NOMO-1 treated with dmso at 0.1 percent for 144 hours (cell line): ENCODE measurements around the gene FAM110D.

Source experiments
- DNase-seq: peaks from one replicate; lab custom pipeline; 2025; ENCODE audit not compliant: unreplicated experiment; lab: John Stamatoyannopoulos, UW

Gene FAM110D

DNA sequence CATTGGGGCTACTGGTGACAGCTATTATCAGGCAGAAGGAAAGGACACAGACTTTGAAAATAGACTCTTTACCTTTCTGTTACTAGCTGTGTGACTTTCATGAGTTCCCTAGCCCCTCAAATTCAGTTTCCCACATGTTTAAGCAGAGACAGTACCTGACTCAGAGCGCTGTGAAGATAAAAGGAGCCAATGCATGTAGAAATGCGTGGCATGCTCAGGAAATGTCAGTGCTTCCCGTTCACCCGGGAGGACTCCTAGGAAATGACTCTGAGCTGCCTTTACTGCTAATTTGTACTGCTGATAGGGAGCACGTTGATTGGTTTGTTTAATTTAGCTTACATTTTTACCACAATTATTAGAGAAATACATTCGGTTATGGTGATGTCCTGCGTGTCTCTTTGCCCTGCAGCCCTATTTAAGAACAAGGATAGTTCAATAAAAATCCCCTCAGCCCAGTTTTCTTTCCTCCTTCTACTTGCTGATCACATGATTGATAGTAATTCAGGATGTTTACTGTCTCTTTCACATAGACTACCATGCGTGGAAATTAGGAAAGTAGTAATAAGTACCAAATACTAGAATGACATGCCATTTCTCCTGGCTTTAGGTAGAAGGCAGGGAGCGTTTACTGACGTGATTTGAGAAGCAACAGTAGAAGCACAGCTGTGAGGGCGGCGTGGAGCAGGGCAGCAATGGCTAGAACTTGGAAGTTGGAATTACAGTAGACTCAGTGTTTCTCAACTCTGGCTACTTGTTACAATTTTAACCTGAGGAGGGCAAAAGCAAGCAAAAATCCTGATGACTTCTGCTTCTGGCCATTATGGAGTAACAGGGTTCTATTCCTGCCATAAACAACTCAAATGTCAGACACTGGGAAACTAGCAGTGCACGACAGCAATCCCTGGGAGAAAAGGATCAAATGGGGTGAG is 31.4 kb upstream of the FAM110D start:
- DNase-seq: no peak

- DNase-seq: no peak
Measured at GRCh38 chr1:26129778-26130177, 29.1 kb upstream of the FAM110D start.

GRCh38 chr1:26130695-26131094 is 28.2 kb upstream of the FAM110D start:
- no peak for DNase-seq

DNA sequence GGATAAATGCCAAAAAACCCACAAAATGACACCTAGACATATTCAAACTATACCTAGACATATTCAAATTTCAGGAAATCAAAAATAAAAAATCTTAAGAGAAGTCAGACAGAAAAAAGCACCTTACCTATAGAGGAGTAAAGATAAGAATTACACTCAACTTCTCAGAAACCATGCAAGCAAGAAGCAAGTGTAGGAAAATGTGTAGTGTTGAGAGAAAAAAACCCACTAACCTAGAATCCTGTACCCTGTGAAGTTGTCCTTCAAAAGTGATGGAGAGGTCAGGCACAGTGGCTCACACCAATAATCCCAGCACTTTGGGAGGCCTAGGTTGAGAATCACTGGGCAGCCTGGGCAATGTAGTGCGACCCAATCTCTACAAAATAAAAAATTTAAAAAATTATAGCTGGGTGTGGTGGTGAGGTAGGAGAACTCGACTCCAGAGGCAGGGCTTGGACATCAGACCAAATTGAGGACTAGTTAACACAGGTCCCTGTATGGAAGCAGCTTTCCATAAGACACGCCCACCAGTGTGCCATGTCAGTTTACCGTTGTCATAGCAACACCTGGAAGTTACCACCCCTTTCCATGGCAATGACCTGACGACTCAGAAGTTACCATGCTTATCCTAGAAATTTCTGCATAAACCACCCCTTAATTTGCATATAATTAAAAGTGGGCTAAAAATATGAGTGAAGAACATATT is 26.6 kb upstream of the FAM110D start:
- DNase-seq: no peak

DNA sequence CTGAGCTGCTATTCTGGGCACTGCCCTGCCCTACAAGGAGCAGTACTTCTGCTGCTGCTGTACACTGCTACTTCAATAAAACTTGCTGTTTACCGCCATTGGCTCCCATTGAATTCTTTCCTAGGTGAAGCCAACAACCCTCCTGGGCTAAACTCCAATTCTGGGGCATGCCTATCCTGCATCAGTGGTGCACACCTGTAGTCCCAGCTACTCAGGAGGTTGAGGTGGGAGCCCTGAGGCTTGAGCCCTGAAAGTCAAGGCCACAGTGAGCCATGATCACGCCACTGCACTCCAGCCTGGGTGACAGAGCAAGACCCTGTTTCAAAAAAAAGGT is 26.1 kb upstream of the FAM110D start:
- no peak for DNase-seq

- no peak for DNase-seq
Measured at GRCh38 chr1:26134466-26134865, 24.4 kb upstream of the FAM110D start.

- no peak for DNase-seq
Measured at GRCh38 chr1:26138974-26139558, 19.8 kb upstream of the FAM110D start.

GRCh38 chr1:26142159-26142558 is 16.7 kb upstream of the FAM110D start:
- DNase-seq: no peak

GRCh38 chr1:26145041-26145959 is 13.6 kb upstream of the FAM110D start:
- no peak for DNase-seq

- no peak for DNase-seq
Measured at GRCh38 chr1:26145960-26146294, 13.0 kb upstream of the FAM110D start.

- no peak for DNase-seq
Measured at GRCh38 chr1:26148887-26149286, 10.0 kb upstream of the FAM110D start.

GRCh38 chr1:26153966-26154532 is 4.8 kb upstream of the FAM110D start:
- DNase-seq: no peak

- DNase-seq: no peak
Measured at GRCh38 chr1:26154750-26155149, 4.1 kb upstream of the FAM110D start.

DNA sequence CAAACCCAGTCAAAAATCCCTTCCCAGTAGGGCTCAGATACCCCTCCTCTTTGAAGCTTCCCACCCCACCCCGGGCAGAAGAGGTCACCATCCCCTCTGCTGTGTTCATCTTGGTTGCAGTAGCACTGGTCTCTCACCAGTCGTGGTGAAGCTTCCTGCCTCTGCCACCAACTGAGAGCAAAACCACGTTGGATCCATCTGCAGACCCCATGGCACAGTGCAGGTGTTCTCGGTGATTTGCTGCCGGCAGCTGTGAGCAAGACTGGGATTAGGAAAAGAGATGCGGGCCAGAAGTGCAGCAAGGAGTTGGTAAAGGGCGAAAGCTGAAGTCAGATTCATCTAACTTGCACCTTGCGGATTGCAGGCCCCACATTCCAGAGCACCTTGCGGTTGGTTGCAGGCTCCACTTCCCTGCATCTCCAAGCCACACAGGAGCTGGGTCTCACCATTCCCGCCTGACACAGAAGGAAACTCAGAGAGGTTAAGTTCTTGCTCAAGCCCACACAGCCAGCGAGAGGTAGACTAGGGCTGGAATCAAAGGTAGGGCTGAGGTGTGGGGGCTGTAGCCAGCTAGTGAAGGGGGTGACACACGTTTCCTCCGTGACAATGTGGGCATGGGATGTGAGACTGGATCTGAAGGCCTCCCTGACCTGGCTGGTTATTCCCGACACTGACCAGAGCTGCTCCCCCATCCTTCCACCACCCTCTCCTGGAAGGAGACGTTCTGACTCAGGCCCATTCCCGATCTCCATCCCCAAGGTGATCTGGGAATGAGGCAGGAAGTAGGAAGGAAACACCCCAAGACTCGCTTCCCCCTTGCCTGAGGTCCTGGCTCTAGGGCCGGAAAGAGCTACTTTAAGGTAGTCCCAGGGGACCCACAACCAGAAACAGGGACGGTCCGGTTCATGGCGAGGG is 3.3 kb upstream of the FAM110D start:
- no peak for DNase-seq

DNA sequence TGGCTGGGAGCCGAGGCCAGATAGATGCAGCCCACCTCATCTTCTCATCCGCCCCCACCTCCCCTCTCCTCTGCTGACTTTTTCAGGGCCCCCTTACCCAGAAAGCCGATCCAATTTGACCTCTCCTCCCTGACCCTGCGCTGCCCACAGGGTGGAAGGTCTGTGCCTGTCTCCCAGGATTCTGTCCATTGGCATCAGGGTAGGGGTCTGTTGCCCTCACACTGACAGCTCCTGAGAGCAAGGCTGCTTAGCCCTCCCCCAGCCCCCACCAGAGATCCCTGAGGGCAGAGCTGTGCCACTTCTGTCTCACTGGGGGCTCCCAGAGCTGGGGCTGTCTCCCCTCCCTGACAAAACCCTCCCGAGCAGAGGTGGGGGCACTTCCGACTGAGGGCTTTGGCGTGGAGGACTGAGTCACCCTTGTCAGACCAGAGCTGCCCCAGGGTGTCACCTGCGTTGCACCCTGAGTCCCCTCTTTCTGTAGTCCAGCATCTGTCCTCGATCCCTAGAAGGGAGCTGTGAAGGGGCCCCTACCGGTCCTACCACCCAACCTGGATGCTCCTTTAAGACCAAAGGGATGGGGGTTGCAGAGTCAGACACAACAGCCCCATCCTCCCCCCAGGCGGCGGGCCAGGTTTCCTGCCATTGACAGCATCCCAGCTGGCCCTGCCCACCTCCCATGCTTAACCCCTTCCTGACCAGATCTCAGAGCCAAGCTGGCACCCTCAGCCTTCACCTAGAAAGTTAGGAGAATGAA is 2.4 kb upstream of the FAM110D start:
- no peak for DNase-seq

DNA sequence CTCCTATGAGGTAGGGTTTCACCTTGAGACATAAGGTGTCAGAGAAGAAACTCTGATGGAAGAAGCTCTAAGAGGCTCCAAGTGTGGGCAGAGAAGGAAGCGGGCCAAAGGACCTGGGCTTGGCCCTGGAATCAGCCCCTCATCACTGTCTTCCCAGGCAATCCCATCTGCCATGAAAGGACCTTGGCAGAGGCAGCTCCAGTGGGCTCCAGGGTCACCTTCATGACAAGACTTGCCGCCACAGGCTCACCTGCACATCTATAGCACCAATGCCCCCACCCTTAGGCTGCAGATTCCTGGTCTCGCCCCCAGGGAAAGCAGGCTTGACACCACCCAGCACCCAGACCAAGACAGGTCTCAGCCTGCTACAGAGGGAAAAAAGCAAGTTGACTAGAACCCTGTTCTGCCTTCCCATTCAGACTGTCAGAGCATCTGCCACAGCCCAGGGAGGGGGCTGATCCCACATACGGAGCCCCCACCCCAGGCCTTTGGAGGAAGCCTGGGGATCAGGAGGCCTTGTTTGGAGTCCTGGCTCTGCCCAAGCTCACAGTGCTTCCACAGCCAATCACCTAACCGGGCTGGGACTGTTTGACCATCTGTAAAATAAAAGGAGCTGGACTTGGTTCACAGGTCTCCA is 490 bp upstream of the FAM110D start:
- no peak for DNase-seq

DNA sequence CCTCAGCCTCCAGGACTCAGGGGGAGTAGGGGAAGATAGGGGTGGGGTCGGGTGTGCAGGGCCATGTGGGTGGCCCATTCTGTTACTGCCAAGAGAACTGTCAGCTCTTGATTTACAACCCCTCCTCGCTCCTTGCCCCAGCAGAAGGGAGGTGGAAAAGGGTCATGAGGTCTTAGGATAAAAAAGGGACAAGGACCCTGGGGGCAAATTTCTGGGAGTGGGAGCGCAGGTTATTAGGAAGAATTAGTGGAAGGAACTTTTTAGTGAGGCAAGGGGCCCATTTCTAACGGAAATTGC is 812 bp downstream of the FAM110D start:
- no peak for DNase-seq

DNA sequence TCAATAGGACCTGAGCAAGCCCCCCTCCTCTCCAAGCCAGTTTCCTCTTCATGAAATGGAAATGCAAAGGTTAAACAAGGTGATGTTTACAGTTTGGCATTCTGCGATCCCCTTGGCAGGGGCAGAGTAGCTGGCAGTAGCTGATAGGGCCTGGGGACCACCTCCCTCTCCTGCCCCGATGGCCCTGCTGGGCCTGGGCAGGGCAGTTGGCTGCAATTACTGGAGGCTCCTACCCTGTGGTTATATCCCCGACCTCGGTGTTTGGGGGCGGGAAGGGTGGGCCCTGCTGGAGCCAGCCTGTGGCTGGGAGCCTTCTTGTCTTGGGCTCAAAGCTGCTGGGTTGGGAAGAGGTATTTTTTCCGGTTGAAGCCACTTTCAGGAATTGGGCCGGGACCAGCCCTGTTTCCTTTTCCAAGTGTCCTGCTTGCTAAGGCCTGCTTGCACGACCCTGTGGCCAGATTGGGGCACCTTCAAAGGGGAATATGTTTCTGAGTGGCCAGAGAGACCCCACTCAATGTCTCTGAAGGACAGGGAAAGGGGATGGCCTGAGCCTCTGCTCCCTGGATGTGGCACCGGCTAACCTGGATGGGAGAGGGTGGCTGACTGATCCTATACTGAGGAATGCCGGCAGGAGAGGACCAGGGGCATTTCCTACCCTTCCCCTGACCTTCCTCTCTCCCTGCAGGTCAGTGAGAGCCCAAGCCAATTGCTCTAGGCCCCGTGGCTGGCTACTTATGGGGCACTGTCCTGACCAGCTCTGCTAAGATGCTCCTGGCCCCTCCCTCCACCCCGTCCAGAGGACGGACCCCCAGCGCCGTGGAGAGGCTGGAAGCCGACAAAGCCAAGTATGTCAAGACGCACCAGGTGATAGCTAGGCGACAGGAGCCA is 1.9 kb downstream of the FAM110D start:
- no peak for DNase-seq
